Endodermal cell (in vitro differentiated cells): ENCODE data around the gene FAIM2. TPM values are rescaled to one million over a fixed set of nuclear protein-coding genes. Genes with fewer than 3 reads are reported as not detected.
A peak's percentile ranks its signal among the peaks of the same experiment; 100 is the strongest.

Source experiments
- DNase-seq: peaks from one replicate; pipeline ENCODE4 v3.0.0-alpha.2; 2017
- H3K27ac ChIP-seq: 2 replicates; pipeline ENCODE4 v1.5.1; 2013; ENCODE audit warnings: mild to moderate bottlenecking, low read depth, low read length, moderate library complexity
- H3K27me3 ChIP-seq: 2 replicates; pipeline ENCODE4 v1.6.1; 2013; ENCODE audit warnings: mild to moderate bottlenecking, low read length, moderate library complexity; ENCODE audit not compliant: insufficient read depth, control insufficient read depth, poor library complexity, severe bottlenecking
- H3K36me3 ChIP-seq: 2 replicates; pipeline ENCODE4 v1.7.0; 2013; ENCODE audit warnings: mild to moderate bottlenecking, low read length, moderate library complexity; ENCODE audit not compliant: control insufficient read depth, insufficient read depth
- H3K4me1 ChIP-seq: one replicate; pipeline ENCODE4 v1.7.0; 2013; ENCODE audit warnings: low read length; ENCODE audit not compliant: control insufficient read depth, insufficient read depth
- H3K4me3 ChIP-seq: 2 replicates; pipeline ENCODE4 v1.5.1; 2013; ENCODE audit warnings: mild to moderate bottlenecking, low read length, moderate library complexity
- H3K9ac ChIP-seq: 2 replicates; pipeline ENCODE4 v1.6.1; 2013; ENCODE audit warnings: mild to moderate bottlenecking, low read length, moderate library complexity; ENCODE audit not compliant: poor library complexity, severe bottlenecking; ENCODE audit errors: extremely low read depth
- H3K9me3 ChIP-seq: 2 replicates; pipeline ENCODE4 v1.6.1; 2013; ENCODE audit warnings: mild to moderate bottlenecking, low read length, moderate library complexity; ENCODE audit not compliant: control insufficient read depth
- H3K27ac Mint-ChIP-seq: 2 replicates; pipeline ENCODE4 v1.8.0; 2020; ENCODE audit warnings: mixed read lengths
- H3K27me3 Mint-ChIP-seq: 2 replicates; pipeline ENCODE4 v1.8.0; 2021; ENCODE audit warnings: mild to moderate bottlenecking, mixed read lengths; ENCODE audit not compliant: insufficient read depth
- H3K36me3 Mint-ChIP-seq: 2 replicates; pipeline ENCODE4 v1.8.0; 2020; ENCODE audit warnings: low read depth, mixed read lengths
- H3K4me1 Mint-ChIP-seq: 2 replicates; pipeline ENCODE4 v1.8.0; 2020; ENCODE audit warnings: mixed read lengths
- H3K4me3 Mint-ChIP-seq: 2 replicates; pipeline ENCODE4 v1.8.0; 2020; ENCODE audit warnings: mild to moderate bottlenecking, moderate library complexity, mixed read lengths
- H3K9me3 Mint-ChIP-seq: 2 replicates; pipeline ENCODE4 v1.8.0; 2020; ENCODE audit warnings: mild to moderate bottlenecking, mixed read lengths
- CTCF ChIP-seq: fragments of 200-600 bp; sonication (generic); conservative IDR thresholded peaks from 2 replicates; pipeline ENCODE4 v1.5.0; 2021; ENCODE audit warnings: antibody characterized with exemption, mild to moderate bottlenecking
- WGBS, 2 experiments: methylation state at CpG; one replicate each; pipeline versions ENCODE4 v1.1.5 to v1.1.7; 2013; ENCODE audit warnings: missing lambda C conversion rate in 2 of 2, mixed read lengths in 1 of 2; ENCODE audit not compliant: insufficient coverage in 1 of 2, insufficient read length in 1 of 2; 5-methylcytosine and 5-hydroxymethylcytosine counted together
- total RNA-seq, 2 donors: library from RNA; stranded (reverse); fragmentation: NEBNext Ultra II Directional in 1 of 2; extraction: Animal tissue kit (Norgen Biotek cat#: 25700) in 1 of 2; gene quantifications; 2 replicates in 1 of 2; 3 replicates in 1 of 2; pipeline ENCODE4 v1.2.1, GENCODE V29; 2021

Gene FAIM2
- total RNA-seq, 2 donors from 2014 or later, result not detected

DNA sequence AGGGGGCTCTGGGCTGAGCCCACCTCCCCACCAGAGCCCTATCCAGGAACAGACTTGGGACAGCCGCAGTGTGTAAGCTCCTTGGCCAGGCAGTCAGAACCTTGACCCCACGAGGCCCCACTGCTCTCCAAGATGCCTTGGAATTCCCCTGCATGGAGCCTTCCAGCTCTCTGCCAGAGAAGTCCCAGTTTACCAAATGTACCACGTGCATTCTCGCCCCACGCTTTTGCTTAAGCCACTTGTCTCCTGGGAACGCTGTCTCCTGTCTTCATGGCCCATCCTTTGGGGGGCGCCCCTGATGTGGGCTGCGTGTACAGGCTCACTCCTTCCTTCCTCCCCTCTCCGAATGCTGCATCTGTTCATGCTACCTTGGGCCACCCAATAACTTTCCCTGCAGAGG, 7.9 kb downstream of the FAIM2 start:
- DNase-seq, result peak; percentile 76
- no peaks in the 10 kb centered on the region for H3K27me3 ChIP-seq
- no peak overlapping the region for H3K4me3 ChIP-seq
- no peaks in the 10 kb centered on the region for H3K36me3 Mint-ChIP-seq
- no peak overlapping the region for H3K9ac ChIP-seq
- no peaks in the 10 kb centered on the region for H3K9me3 ChIP-seq
- peaks cover 32% of the 10 kb centered on the region for H3K4me1 Mint-ChIP-seq
- H3K4me3 Mint-ChIP-seq, result no peak overlapping the region
- no peak overlapping the region for H3K27ac Mint-ChIP-seq
- H3K4me1 ChIP-seq, result peaks cover 7% of the 10 kb centered on the region
- H3K27ac ChIP-seq, result no peak overlapping the region
- TF ChIP-seq CTCF, result peak; percentile 36
- H3K27me3 Mint-ChIP-seq, result peaks cover 37% of the 10 kb centered on the region
- H3K9me3 Mint-ChIP-seq, result no peaks in the 10 kb centered on the region
- H3K36me3 ChIP-seq, result no peaks in the 10 kb centered on the region
- 86% methylated on average over 9 of the region's 9 CpGs for WGBS, 2 experiments

DNA sequence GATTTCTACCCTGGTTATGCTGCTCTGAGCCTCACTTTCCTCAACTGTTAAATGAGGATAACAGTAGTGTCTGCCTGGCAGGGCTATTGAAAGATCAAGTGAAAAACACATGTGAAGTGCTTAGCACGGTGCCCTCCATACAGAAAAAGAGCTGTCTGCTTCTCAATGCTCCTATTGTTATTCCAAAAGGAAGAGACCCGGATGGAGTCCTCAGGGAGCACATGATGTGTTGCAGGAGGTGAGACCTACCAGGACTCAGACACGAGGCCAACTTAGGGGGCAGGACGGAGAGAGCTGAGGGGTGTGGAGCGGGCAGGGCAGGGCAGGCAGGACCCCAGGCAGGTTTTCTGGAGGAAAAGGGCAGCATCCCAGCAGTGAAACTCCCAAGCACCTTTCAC, 8.9 kb downstream of the FAIM2 start:
- H3K27me3 ChIP-seq, result no peaks in the 10 kb centered on the region
- peak overlapping the region; percentile 94 for H3K27ac ChIP-seq
- no peak for TF ChIP-seq CTCF
- H3K9ac ChIP-seq, result no peak overlapping the region
- peaks cover under 1% of the 10 kb centered on the region for H3K4me1 ChIP-seq
- Mint-ChIP-seq H3K4me1 (peaks cover 22% of the 10 kb centered on the region), H3K9me3 (no peaks in the 10 kb centered on the region), H3K27me3 (peaks cover 42% of the 10 kb centered on the region), H3K27ac (no peak overlapping the region), H3K36me3 (no peaks in the 10 kb centered on the region), H3K4me3 (no peak overlapping the region)
- DNase-seq, result no peak
- no peaks in the 10 kb centered on the region for H3K36me3 ChIP-seq
- no peaks in the 10 kb centered on the region for H3K9me3 ChIP-seq
- H3K4me3 ChIP-seq, result no peak overlapping the region
- WGBS, 2 experiments, result 50 to 67% methylated on average over 3 to 5 of the region's 5 CpGs

DNA sequence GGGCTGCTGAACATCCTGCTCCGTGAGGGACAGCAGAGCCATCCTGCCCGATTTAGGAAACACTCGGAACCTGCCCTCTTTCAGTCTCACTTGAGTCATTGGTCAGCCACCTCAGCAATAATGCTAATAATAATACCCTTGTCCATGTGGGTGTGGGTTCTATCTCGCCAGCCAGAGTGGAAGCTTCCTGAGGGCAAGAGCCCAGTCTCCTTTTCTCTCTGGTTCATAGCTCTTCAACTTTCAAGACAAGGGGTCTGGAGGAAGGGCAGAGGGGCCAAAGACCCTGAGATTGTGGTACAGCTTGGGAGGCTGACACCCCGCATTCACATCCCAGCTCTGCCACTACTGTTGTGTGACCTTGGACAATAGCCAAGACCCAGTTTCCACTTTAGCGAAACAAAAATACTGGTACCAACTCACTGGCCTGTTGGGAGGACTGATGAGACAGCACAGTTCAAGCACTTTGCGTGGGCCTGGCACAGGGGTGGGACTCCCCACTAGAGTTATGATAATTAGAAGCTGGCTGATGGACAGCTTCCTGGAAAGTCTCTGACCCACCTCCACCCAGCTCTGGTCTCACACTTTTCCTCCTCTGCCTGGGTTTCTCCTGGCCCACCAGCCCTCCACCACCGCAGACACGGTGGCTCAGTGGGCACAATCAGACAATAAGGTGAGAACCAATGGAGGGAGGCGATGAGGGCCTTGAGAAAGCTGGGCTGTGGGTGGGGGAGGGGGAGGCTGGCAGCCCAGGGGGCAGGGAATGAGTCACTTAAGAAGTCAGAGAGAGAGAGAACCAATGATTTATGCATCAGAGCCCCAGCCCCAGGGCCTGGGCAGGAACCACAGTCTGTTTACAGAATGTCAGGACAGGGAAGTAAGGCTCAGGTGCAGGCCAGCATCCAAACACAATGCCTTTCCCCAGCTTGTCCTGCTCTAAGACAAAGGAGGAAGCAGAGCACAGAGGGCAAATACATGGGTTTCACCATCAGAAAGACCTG, 9.6 kb downstream of the FAIM2 start:
- no peaks in the 10 kb centered on the region for H3K27me3 ChIP-seq
- H3K4me1 Mint-ChIP-seq, result peaks cover 15% of the 10 kb centered on the region
- H3K9ac ChIP-seq, result no peak overlapping the region
- TF ChIP-seq CTCF, result no peak
- H3K27ac ChIP-seq, result peak overlapping the region; percentile 94
- peak; percentile 80 for DNase-seq
- no peaks in the 10 kb centered on the region for H3K9me3 ChIP-seq
- H3K36me3 Mint-ChIP-seq, result no peaks in the 10 kb centered on the region
- no peaks in the 10 kb centered on the region for H3K9me3 Mint-ChIP-seq
- H3K4me1 ChIP-seq, result no peaks in the 10 kb centered on the region
- no peak overlapping the region for H3K4me3 ChIP-seq
- WGBS, 2 experiments, result 87 to 94% methylated on average over 6 to 10 of the region's 10 CpGs
- H3K4me3 Mint-ChIP-seq, result no peak overlapping the region
- no peaks in the 10 kb centered on the region for H3K36me3 ChIP-seq
- no peak overlapping the region for H3K27ac Mint-ChIP-seq
- H3K27me3 Mint-ChIP-seq, result peaks cover 37% of the 10 kb centered on the region
